ENCODE data around the gene GPC6. TPM values are rescaled to one million over a fixed set of nuclear protein-coding genes. Genes with fewer than 3 reads are reported as not detected.

The GPC6 gene
- total RNA-seq, 2 donors from 2014 or later: 3.4 to 5.3 TPM

DNA sequence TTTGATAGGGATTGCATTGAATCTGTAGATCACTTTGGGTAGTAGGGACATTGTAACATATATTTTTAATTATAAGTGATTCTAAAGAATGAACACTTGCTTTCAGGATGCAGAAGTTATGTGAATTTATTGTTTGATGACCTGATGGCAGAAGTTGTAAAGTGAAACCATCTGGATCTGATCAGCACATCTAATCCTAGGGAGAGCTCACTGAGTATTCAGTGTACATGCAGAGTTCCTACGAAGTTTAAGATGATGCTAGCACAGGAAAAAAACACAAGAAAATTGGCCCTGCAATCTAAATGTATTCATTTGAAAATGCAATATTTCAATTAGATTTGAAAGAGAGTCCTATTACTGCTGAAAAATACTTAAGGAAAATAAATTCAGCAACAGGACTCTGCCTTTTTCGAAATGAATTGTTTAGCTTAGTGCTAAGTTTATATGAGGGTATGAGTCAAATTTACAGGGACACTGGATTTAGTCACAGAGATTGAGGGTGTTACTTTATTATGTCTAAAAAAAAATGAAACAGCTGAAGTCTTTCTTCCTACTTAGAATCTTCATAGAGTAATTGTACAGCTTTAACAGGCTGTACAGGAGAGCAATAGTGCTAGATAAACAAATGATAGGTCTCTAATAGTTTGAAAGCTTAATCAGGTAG lies 867.2 kb downstream of the GPC6 start:
- no peak overlapping the region for H3K27ac ChIP-seq
- no peak overlapping the region for H3K4me3 ChIP-seq
- H3K9me3 ChIP-seq: no peaks in the 10 kb centered on the region
- H3K36me3 ChIP-seq: no peaks in the 10 kb centered on the region
- no peak for DNase-seq (ENCODE audit: low spot score)
- 43% methylated on average over 2 of the region's 2 CpGs for WGBS
- no peaks in the 10 kb centered on the region for H3K27me3 ChIP-seq (replicated peaks; ENCODE audit: insufficient read depth)
- intact Hi-C loops (cut with DNase I): no loop called here
- no peak for TF ChIP-seq POLR2AphosphoS5 (IDR thresholded peaks at IDR 0.05)
- TF ChIP-seq, protein P1, sequence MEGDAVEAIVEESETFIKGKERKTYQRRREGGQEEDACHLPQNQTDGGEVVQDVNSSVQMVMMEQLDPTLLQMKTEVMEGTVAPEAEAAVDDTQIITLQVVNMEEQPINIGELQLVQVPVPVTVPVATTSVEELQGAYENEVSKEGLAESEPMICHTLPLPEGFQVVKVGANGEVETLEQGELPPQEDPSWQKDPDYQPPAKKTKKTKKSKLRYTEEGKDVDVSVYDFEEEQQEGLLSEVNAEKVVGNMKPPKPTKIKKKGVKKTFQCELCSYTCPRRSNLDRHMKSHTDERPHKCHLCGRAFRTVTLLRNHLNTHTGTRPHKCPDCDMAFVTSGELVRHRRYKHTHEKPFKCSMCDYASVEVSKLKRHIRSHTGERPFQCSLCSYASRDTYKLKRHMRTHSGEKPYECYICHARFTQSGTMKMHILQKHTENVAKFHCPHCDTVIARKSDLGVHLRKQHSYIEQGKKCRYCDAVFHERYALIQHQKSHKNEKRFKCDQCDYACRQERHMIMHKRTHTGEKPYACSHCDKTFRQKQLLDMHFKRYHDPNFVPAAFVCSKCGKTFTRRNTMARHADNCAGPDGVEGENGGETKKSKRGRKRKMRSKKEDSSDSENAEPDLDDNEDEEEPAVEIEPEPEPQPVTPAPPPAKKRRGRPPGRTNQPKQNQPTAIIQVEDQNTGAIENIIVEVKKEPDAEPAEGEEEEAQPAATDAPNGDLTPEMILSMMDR (IDR thresholded peaks at IDR 0.05): no peak
- no peak for TF ChIP-seq POLR2A (IDR thresholded peaks at IDR 0.05)
- no peaks in the 10 kb centered on the region for H3K4me1 ChIP-seq (replicated peaks)

DNA sequence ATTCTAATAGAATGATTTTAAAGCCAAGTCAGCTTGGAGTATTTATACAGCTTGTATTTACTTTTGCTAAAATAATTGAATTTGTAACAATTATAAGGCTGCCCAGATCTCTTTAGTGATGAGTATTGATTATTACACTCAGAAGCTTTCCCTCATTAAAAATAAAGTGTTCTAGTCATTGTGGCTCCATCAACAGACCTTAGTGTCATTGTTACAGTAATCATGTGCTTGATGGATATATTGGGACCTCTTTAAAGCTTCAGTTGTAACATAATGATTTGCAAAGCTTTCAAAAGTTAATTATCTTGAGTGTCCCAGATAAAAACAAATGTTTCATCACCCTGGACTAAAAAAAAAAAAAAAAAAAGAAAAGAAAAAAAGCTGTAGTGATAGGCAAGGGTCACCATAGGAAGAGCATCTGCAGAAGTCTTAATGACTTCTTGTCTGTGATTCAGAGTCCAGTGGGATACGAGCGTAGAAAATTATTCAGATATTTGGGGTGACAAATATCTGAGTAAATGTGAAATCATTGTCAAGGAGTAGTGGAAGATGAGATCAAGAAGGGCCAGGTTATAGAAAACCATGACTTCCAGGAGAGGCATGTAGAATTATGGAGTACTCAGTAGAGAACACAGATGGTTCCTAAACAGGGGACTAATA lies 883.2 kb downstream of the GPC6 start:
- Histone ChIP-seq H3K4me1 (replicated peaks) (no peaks in the 10 kb centered on the region), H3K4me3 (no peak overlapping the region), H3K9me3 (no peaks in the 10 kb centered on the region), H3K27me3 (replicated peaks; ENCODE audit: insufficient read depth) (no peaks in the 10 kb centered on the region), H3K27ac (no peak overlapping the region), H3K36me3 (no peaks in the 10 kb centered on the region)
- 89% methylated on average over 2 of the region's 2 CpGs for WGBS
- no peak for TF ChIP-seq POLR2AphosphoS5 (IDR thresholded peaks at IDR 0.05)
- TF ChIP-seq, protein P1 (IDR thresholded peaks at IDR 0.05): no peak
- TF ChIP-seq POLR2A (IDR thresholded peaks at IDR 0.05): no peak
- intact Hi-C loops (cut with DNase I): no loop called here
- no peak for DNase-seq (ENCODE audit: low spot score)

DNA sequence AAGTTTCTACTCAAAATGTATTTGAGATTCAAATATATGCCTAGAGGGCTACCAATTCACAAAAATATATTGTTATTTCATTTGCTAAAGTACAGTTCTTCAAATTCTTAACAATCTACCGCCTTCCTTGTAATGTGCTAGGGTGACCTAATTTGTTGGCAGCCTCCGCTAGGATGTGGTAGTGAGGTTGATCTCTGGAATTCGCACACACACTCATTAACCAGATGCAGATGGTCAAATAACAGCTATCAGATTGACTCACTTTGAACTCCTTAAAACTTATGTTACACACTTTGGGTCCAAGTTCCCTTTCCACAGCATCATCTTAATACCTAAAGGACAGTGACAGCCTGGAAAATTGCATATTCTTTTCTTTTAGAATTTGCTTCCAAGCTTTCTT lies 885.6 kb downstream of the GPC6 start:
- 36% methylated on average over 3 of the region's 3 CpGs for WGBS
- TF ChIP-seq, protein P1 (IDR thresholded peaks at IDR 0.05): no peak
- no peak for TF ChIP-seq POLR2A (IDR thresholded peaks at IDR 0.05)
- no peak for DNase-seq (ENCODE audit: low spot score)
- H3K4me1 ChIP-seq (replicated peaks): no peaks in the 10 kb centered on the region
- H3K36me3 ChIP-seq: no peaks in the 10 kb centered on the region
- no peaks in the 10 kb centered on the region for H3K27me3 ChIP-seq (replicated peaks; ENCODE audit: insufficient read depth)
- H3K4me3 ChIP-seq: no peak overlapping the region
- no peak overlapping the region for H3K27ac ChIP-seq
- intact Hi-C loops (cut with DNase I): no loop called here
- H3K9me3 ChIP-seq: no peaks in the 10 kb centered on the region

DNA sequence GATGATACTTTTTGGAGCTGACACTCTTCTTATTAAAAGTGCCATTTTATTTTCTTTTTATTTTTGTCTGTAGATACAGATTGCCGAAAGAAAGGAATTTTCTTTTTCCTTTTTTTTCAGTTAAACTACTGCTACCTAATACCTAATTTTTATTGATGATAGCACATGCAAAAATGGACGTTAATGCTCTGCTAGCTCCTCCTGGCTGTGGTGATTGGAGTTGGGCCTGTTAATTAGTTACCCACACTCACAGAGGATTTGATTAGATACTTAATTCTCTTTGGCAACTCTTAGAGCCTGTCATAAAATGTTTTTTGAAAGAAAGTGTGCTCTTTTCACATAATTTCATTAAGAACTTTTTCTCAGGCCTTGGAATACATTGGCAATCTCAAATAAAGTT lies 886.1 kb downstream of the GPC6 start:
- no peaks in the 10 kb centered on the region for H3K36me3 ChIP-seq
- H3K27me3 ChIP-seq (replicated peaks; ENCODE audit: insufficient read depth): no peaks in the 10 kb centered on the region
- intact Hi-C loops (cut with DNase I): no loop called here
- TF ChIP-seq, protein P1 (IDR thresholded peaks at IDR 0.05): no peak
- TF ChIP-seq POLR2A (IDR thresholded peaks at IDR 0.05): no peak
- TF ChIP-seq POLR2AphosphoS5 (IDR thresholded peaks at IDR 0.05): no peak
- no peak overlapping the region for H3K4me3 ChIP-seq
- no peaks in the 10 kb centered on the region for H3K9me3 ChIP-seq
- no peak for DNase-seq (ENCODE audit: low spot score)
- H3K4me1 ChIP-seq (replicated peaks): no peaks in the 10 kb centered on the region
- H3K27ac ChIP-seq: no peak overlapping the region
- 61% methylated on average over 2 of the region's 2 CpGs for WGBS

DNA sequence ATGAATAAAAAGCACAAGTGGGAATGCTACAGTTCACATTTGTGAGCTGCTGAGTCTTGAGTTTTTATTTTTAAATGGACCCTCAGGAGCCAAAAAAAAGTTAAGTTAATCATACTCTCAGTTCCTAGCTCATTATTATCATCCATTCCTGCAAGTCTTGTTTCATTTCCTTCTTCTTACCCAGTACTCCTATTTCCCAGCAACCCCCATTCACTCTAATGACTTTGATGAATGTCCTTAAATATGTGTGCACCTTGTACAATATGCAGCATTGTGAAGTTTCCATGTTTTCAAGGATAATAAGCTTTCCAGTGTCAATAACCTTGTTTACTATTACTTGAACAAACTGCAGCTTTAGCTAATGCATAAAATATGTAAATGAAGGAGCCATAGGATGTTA lies 886.6 kb downstream of the GPC6 start:
- TF ChIP-seq, protein P1 (IDR thresholded peaks at IDR 0.05): no peak
- TF ChIP-seq POLR2AphosphoS5 (IDR thresholded peaks at IDR 0.05): no peak
- no peak for TF ChIP-seq POLR2A (IDR thresholded peaks at IDR 0.05)
- H3K36me3 ChIP-seq: no peaks in the 10 kb centered on the region
- no peak overlapping the region for H3K4me3 ChIP-seq
- no peak for DNase-seq (ENCODE audit: low spot score)
- H3K9me3 ChIP-seq: no peaks in the 10 kb centered on the region
- H3K27ac ChIP-seq: no peak overlapping the region
- intact Hi-C loops (cut with DNase I): no loop called here
- no peaks in the 10 kb centered on the region for H3K4me1 ChIP-seq (replicated peaks)
- H3K27me3 ChIP-seq (replicated peaks; ENCODE audit: insufficient read depth): no peaks in the 10 kb centered on the region
